SK-N-MC (cell line): ENCODE results near the gene SMC1B.
"Not testable (repeated sequence)": the region's sequence is repeated elsewhere in the genome, so short reads cannot be mapped to it uniquely, and the experiment has no call there.

ENCODE experiments used
- DNase-seq: peaks from one replicate; pipeline ENCODE4 v3.0.0-alpha.2; 2011; ENCODE audit warnings: low read depth, low spot score
- H3K27ac ChIP-seq: fragments of 200-600 bp; sonication (generic); 2 replicates; pipeline ENCODE4 v1.5.1; 2016; ENCODE audit warnings: mixed run types
- H3K36me3 ChIP-seq: fragments of 200-600 bp; sonication (generic); 2 replicates; pipeline ENCODE4 v1.6.1; 2017; ENCODE audit warnings: antibody characterized with exemption, low read length, mixed read lengths; ENCODE audit not compliant: insufficient read depth
- H3K4me3 ChIP-seq: fragments of 200-600 bp; sonication (generic); 2 replicates; pipeline ENCODE4 v1.5.1; 2016
- H3K9ac ChIP-seq: fragments of 200-600 bp; sonication (generic); 2 replicates; pipeline ENCODE4 v1.8.0; 2017; ENCODE audit warnings: mixed run types, mixed read lengths; ENCODE audit not compliant: insufficient read length
- H3K9me3 ChIP-seq: fragments of 200-600 bp; sonication (generic); 2 replicates; pipeline ENCODE4 v1.6.1; 2017; ENCODE audit warnings: low read depth, mild to moderate bottlenecking, antibody characterized with exemption, low read length, moderate library complexity, mixed read lengths
- EZH2 ChIP-seq: fragments of 200-600 bp; sonication (generic); IDR thresholded peaks from one replicate; pipeline ENCODE4 v1.6.1; 2017; ENCODE audit warnings: antibody characterized with exemption
- FOXP2 ChIP-seq: optimal IDR thresholded peaks from 2 replicates; pipeline ENCODE3; 2011; ENCODE audit warnings: mild to moderate bottlenecking, moderate library complexity; ENCODE audit not compliant: insufficient read depth; ENCODE audit errors: extremely low read length, control extremely low read depth
- POLR2AphosphoS5 ChIP-seq: IDR thresholded peaks from 2 replicates; pipeline ENCODE4 v1.6.1; 2012; ENCODE audit warnings: mild to moderate bottlenecking, low read depth, low read length, borderline replicate concordance

Gene SMC1B

GRCh38 chr22:45381348-45381747 is 32.1 kb downstream of the SMC1B start:
- H3K27ac ChIP-seq, result no peak overlapping the region
- TF ChIP-seq EZH2 (no peak), FOXP2 (no peak), POLR2AphosphoS5 (no peak)
- H3K9ac ChIP-seq, result no peak overlapping the region
- no peaks in the 10 kb centered on the region for H3K9me3 ChIP-seq
- H3K36me3 ChIP-seq, result no peaks in the 10 kb centered on the region
- no peak for DNase-seq
- H3K4me3 ChIP-seq, result no peak overlapping the region

GRCh38 chr22:45376703-45377102 is 36.7 kb downstream of the SMC1B start:
- Histone ChIP-seq H3K27ac (no peak overlapping the region), H3K4me3 (no peak overlapping the region), H3K9me3 (no peaks in the 10 kb centered on the region), H3K36me3 (no peaks in the 10 kb centered on the region), H3K9ac (no peak overlapping the region)
- no peak for DNase-seq
- TF ChIP-seq EZH2 (no peak), FOXP2 (no peak), POLR2AphosphoS5 (no peak)

- no peak overlapping the region for H3K9ac ChIP-seq
- H3K27ac ChIP-seq, result no peak overlapping the region
- DNase-seq, result no peak
- no peak overlapping the region for H3K4me3 ChIP-seq
- no peaks in the 10 kb centered on the region for H3K36me3 ChIP-seq
- H3K9me3 ChIP-seq, result no peaks in the 10 kb centered on the region
- no peak for TF ChIP-seq POLR2AphosphoS5
- TF ChIP-seq EZH2, result no peak
- no peak for TF ChIP-seq FOXP2
Measured at GRCh38 chr22:45376009-45376408, 37.4 kb downstream of the SMC1B start.

GRCh38 chr22:45373592-45373991 is 39.8 kb downstream of the SMC1B start:
- DNase-seq, H3K9me3 ChIP-seq, H3K4me3 ChIP-seq, H3K27ac ChIP-seq, H3K36me3 ChIP-seq, H3K9ac ChIP-seq: not testable (repeated sequence)

GRCh38 chr22:45366713-45367112 is 46.7 kb downstream of the SMC1B start:
- no peaks in the 10 kb centered on the region for H3K36me3 ChIP-seq

GRCh38 chr22:45359627-45360026 is 53.8 kb downstream of the SMC1B start:
- Histone ChIP-seq H3K9me3 (no peaks in the 10 kb centered on the region), H3K36me3 (no peaks in the 10 kb centered on the region), H3K27ac (no peak overlapping the region), H3K4me3 (no peak overlapping the region), H3K9ac (no peak overlapping the region)
- no peak for DNase-seq
- TF ChIP-seq FOXP2 (no peak), EZH2 (no peak), POLR2AphosphoS5 (no peak)

More at GRCh38 chr22:45366713-45367112, 46.7 kb downstream of the SMC1B start:
- Histone ChIP-seq H3K4me3 (no peak overlapping the region), H3K9ac (no peak overlapping the region), H3K9me3 (no peaks in the 10 kb centered on the region), H3K27ac (no peak overlapping the region)
- TF ChIP-seq EZH2 (no peak), FOXP2 (no peak), POLR2AphosphoS5 (no peak)
- no peak for DNase-seq

- no peak for TF ChIP-seq POLR2AphosphoS5
- no peak for TF ChIP-seq EZH2
- no peak for TF ChIP-seq FOXP2
- no peak for DNase-seq
- Histone ChIP-seq H3K9ac (no peak overlapping the region), H3K4me3 (no peak overlapping the region), H3K36me3 (no peaks in the 10 kb centered on the region), H3K9me3 (no peaks in the 10 kb centered on the region), H3K27ac (no peak overlapping the region)
Measured at GRCh38 chr22:45358127-45358526, 55.3 kb downstream of the SMC1B start.

- no peak for TF ChIP-seq POLR2AphosphoS5
- no peak for TF ChIP-seq EZH2
- no peak for TF ChIP-seq FOXP2
- DNase-seq, result no peak
- H3K4me3 ChIP-seq, result no peak overlapping the region
- H3K9me3 ChIP-seq, result no peaks in the 10 kb centered on the region
- H3K36me3 ChIP-seq, result no peaks in the 10 kb centered on the region
- H3K9ac ChIP-seq, result no peak overlapping the region
- H3K27ac ChIP-seq, result no peak overlapping the region
Measured at GRCh38 chr22:45357490-45357889, 55.9 kb downstream of the SMC1B start.

- Histone ChIP-seq H3K27ac (no peak overlapping the region), H3K9me3 (no peaks in the 10 kb centered on the region), H3K36me3 (no peaks in the 10 kb centered on the region), H3K9ac (no peak overlapping the region), H3K4me3 (no peak overlapping the region)
- no peak for DNase-seq
- TF ChIP-seq POLR2AphosphoS5 (no peak), EZH2 (no peak), FOXP2 (no peak)
Measured at GRCh38 chr22:45353786-45354185, 59.6 kb downstream of the SMC1B start.

GRCh38 chr22:45352757-45353156 is 60.6 kb downstream of the SMC1B start:
- not testable (repeated sequence) for DNase-seq, H3K9me3 ChIP-seq, H3K27ac ChIP-seq, H3K36me3 ChIP-seq, H3K4me3 ChIP-seq, H3K9ac ChIP-seq
